HG03342 (cell line): Measurements from ENCODE around the gene NXPH4.

ENCODE experiments used
- ATAC-seq: cut with Tn5 transposase; IDR thresholded peaks from one replicate; pipeline ENCODE4 v1.9.1; 2021; ENCODE audit warnings: mild to moderate bottlenecking, moderate library complexity; ENCODE audit not compliant: unreplicated experiment

NXPH4 gene

GRCh38 chr12:57216014-57216911, at the start of gene NXPH4:
TSS of gene NXPH4 (plus strand) at chr12:57216794. CDS start at chr12:57216970, 176 bp downstream.
- ATAC-seq = no peak

GRCh38 chr12:57166971-57167371, 49.6 kb upstream of the NXPH4 start:
- no peak for ATAC-seq

- ATAC-seq = no peak
Observed at GRCh38 chr12:57168058-57168457, 48.5 kb upstream of the NXPH4 start.

GRCh38 chr12:57169046-57169795, 47.4 kb upstream of the NXPH4 start:
- no peak for ATAC-seq

- no peak for ATAC-seq
Observed at GRCh38 chr12:57169969-57170368, 46.6 kb upstream of the NXPH4 start.

GRCh38 chr12:57170408-57170807, 46.2 kb upstream of the NXPH4 start:
- ATAC-seq = no peak

GRCh38 chr12:57170927-57171326, 45.7 kb upstream of the NXPH4 start:
- no peak for ATAC-seq

GRCh38 chr12:57171668-57172067, 44.9 kb upstream of the NXPH4 start:
- ATAC-seq = no peak

- ATAC-seq = no peak
Observed at GRCh38 chr12:57173089-57173488, 43.5 kb upstream of the NXPH4 start.

- no peak for ATAC-seq
Observed at GRCh38 chr12:57173683-57174082, 42.9 kb upstream of the NXPH4 start.

GRCh38 chr12:57175428-57176138, 41.0 kb upstream of the NXPH4 start:
- ATAC-seq = no peak

GRCh38 chr12:57176139-57176477, 40.5 kb upstream of the NXPH4 start:
- ATAC-seq = no peak

- ATAC-seq = no peak
Observed at GRCh38 chr12:57176846-57177245, 39.7 kb upstream of the NXPH4 start.

GRCh38 chr12:57177354-57177753, 39.2 kb upstream of the NXPH4 start:
- no peak for ATAC-seq

GRCh38 chr12:57178213-57178612, 38.4 kb upstream of the NXPH4 start:
- no peak for ATAC-seq

GRCh38 chr12:57179331-57180086, 37.1 kb upstream of the NXPH4 start:
- no peak for ATAC-seq

GRCh38 chr12:57180321-57180989, 36.1 kb upstream of the NXPH4 start:
- no peak for ATAC-seq

GRCh38 chr12:57181072-57181471, 35.5 kb upstream of the NXPH4 start:
- no peak for ATAC-seq

GRCh38 chr12:57181561-57182155, 34.9 kb upstream of the NXPH4 start:
- ATAC-seq = no peak
